CD4-positive, CD25-positive, alpha-beta regulatory T cell (primary cell): ENCODE data around the gene SLBP. TPM values are rescaled to one million over a fixed set of nuclear protein-coding genes. Genes with fewer than 3 reads are reported as not detected.
"Not testable (repeated sequence)": the region's sequence is repeated elsewhere in the genome, so short reads cannot be mapped to it uniquely, and the experiment has no call there.

Source experiments
- ATAC-seq, 2 donors: fragments of 150-1000 bp; cut with Tn5 transposase; one replicate each; pipeline ENCODE4 v1.10.0; 2021; ENCODE audit warnings: low read depth in 2 of 2, moderate number of reproducible peaks in 2 of 2, moderate library complexity in 1 of 2
- DNase-seq, 3 donors: peaks; one replicate each; pipeline versions ENCODE4 v3.0.0 to v3.0.0-alpha.2; 2012 to 2022; ENCODE audit warnings: mixed read lengths in 1 of 3
- H3K27ac ChIP-seq: one replicate; pipeline ENCODE4 v1.7.0; 2013; ENCODE audit warnings: mild to moderate bottlenecking, low read length; ENCODE audit not compliant: insufficient read depth, poor library complexity, severe bottlenecking
- H3K27me3 ChIP-seq: one replicate; pipeline ENCODE4 v1.7.0; 2013; ENCODE audit warnings: low read length; ENCODE audit not compliant: control insufficient read depth, insufficient read depth
- H3K36me3 ChIP-seq: one replicate; pipeline ENCODE4 v1.7.0; 2013; ENCODE audit warnings: mild to moderate bottlenecking, low read length, moderate library complexity; ENCODE audit not compliant: control insufficient read depth, insufficient read depth
- H3K4me1 ChIP-seq: 2 replicates; pipeline ENCODE4 v1.7.0; 2013; ENCODE audit warnings: mild to moderate bottlenecking, low read length; ENCODE audit not compliant: insufficient read depth, control insufficient read depth, poor library complexity, severe bottlenecking
- H3K4me3 ChIP-seq: one replicate; pipeline ENCODE4 v1.7.0; 2013; ENCODE audit warnings: low read depth, mild to moderate bottlenecking, low read length, moderate library complexity
- H3K9me3 ChIP-seq, 2 experiments: 1 replicate in 1 of 2; 2 replicates in 1 of 2; pipeline ENCODE4 v1.7.0; 2013; ENCODE audit warnings: low read length in 2 of 2, mild to moderate bottlenecking in 1 of 2, moderate library complexity in 1 of 2; ENCODE audit not compliant: control insufficient read depth in 2 of 2
- H3K27ac Mint-ChIP-seq, 3 donors: one replicate each; pipeline ENCODE4 v1.8.0; 2020 to 2022; ENCODE audit warnings: mild to moderate bottlenecking in 3 of 3, mixed read lengths in 3 of 3, moderate library complexity in 2 of 3
- H3K27me3 Mint-ChIP-seq: one replicate; pipeline ENCODE4 v1.8.0; 2022; ENCODE audit warnings: mild to moderate bottlenecking, mixed read lengths
- H3K36me3 Mint-ChIP-seq: one replicate; pipeline ENCODE4 v1.8.0; 2020; ENCODE audit warnings: mixed read lengths
- H3K4me1 Mint-ChIP-seq, 4 donors: one replicate each; pipeline ENCODE4 v1.8.0; 2020 to 2022; ENCODE audit warnings: mixed read lengths in 4 of 4, mild to moderate bottlenecking in 1 of 4
- H3K4me3 Mint-ChIP-seq, 4 donors: one replicate each; pipeline ENCODE4 v1.8.0; 2020 to 2022; ENCODE audit warnings: mild to moderate bottlenecking in 4 of 4, mixed read lengths in 4 of 4, moderate library complexity in 3 of 4
- H3K9me3 Mint-ChIP-seq, 7 donors: one replicate each; pipeline ENCODE4 v1.8.0; 2020 to 2022; ENCODE audit warnings: mixed read lengths in 7 of 7, mild to moderate bottlenecking in 3 of 7, moderate library complexity in 2 of 7
- polyA plus RNA-seq, 4 donors: library from polyadenylated mRNA; unstranded; fragments of 300-500 nt; fragmentation: Illumina TruSeq; gene quantifications; one replicate each; pipeline ENCODE4 v1.2.3, GENCODE V29; 2021
- total RNA-seq: library from RNA; stranded (reverse); gene quantifications from one replicate; pipeline ENCODE4 v1.2.3, GENCODE V29; 2022

The SLBP gene
- total and polyA plus RNA-seq, 5 donors from 2014 or later: 36.7 to 83.8 (median 77.5) TPM

DNA sequence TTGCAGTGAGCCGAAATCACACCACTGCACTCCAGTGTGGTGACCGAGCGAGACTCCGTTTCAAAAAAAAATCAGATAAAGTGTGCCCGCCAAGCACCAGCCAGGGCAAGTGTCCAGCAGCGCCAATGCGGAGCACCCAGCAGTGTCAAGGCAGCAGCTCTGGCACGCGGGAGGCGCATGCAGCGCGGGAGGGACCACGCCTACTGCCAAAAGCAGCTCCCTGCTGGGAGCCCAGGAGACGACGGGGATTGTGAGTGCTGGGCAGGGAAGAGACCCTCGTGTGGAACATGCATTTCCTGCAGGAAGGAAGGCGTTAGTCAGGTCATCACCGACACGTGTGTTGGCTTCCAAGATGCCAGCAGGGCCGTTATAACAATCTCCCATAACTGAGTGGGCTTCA is 38.4 kb downstream of the SLBP start:
- Mint-ChIP-seq H3K27ac (no peak overlapping the region), H3K27me3 (no peaks in the 10 kb centered on the region), H3K36me3 (peaks cover 4% of the 10 kb centered on the region), H3K4me1 (no peaks in the 10 kb centered on the region), H3K4me3 (no peak overlapping the region), H3K9me3 (no peaks in the 10 kb centered on the region)
- no peak for ATAC-seq
- Histone ChIP-seq H3K27me3 (no peaks in the 10 kb centered on the region), H3K4me3 (no peak overlapping the region), H3K27ac (no peak overlapping the region), H3K9me3 (no peaks in the 10 kb centered on the region), H3K4me1 (no peaks in the 10 kb centered on the region), H3K36me3 (no peaks in the 10 kb centered on the region)
- DNase-seq: no peak

DNA sequence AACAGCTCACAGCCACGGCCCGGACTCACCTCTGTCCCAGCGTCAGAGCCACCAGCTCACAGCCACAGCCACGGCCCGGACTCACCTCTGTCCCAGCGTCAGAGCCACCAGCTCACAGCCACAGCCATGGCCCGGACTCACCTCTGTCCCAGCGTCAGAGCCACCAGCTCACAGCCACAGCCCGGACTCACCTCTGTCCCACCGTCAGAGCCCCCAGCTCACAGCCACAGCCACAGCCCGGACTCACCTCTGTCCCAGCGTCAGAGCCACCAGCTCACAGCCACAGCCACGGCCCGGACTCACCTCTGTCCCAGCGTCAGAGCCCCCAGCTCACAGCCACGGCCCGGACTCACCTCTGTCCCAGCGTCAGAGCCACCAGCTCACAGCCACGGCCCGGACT is 41.1 kb downstream of the SLBP start:
- H3K9me3 ChIP-seq, H3K27me3 ChIP-seq, H3K4me3 ChIP-seq, H3K9me3 Mint-ChIP-seq, ATAC-seq, H3K27me3 Mint-ChIP-seq, DNase-seq, H3K4me1 ChIP-seq, H3K36me3 ChIP-seq, H3K4me3 Mint-ChIP-seq, H3K4me1 Mint-ChIP-seq, H3K27ac ChIP-seq, H3K36me3 Mint-ChIP-seq, H3K27ac Mint-ChIP-seq: not testable (repeated sequence)

DNA sequence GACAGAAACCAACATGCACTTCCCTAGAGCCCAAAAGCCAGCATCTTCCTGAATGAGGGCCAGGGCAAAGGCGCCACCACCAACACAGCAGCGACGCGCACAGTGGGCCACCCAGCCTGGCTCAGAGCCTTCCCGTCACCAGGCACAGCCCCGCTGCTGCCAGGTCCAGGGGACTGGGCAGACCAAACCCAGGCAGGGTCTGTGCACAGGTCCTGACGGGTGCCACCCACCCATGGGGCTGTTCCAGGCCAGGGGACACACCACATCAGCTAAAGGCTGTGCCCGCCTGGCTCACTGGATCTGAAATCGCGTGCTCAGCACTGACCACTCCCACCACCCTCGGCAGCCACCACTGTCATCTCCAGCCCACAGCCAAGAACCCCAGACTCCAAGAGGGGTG is 41.8 kb downstream of the SLBP start:
- H3K4me3 Mint-ChIP-seq: no peak overlapping the region
- H3K4me1 Mint-ChIP-seq: no peaks in the 10 kb centered on the region
- no peak overlapping the region for H3K27ac ChIP-seq
- no peaks in the 10 kb centered on the region for H3K36me3 Mint-ChIP-seq
- H3K4me3 ChIP-seq: no peak overlapping the region
- no peaks in the 10 kb centered on the region for H3K9me3 ChIP-seq
- no peak for ATAC-seq
- H3K4me1 ChIP-seq: no peaks in the 10 kb centered on the region
- no peaks in the 10 kb centered on the region for H3K27me3 Mint-ChIP-seq
- no peak for DNase-seq
- H3K36me3 ChIP-seq: no peaks in the 10 kb centered on the region
- H3K9me3 Mint-ChIP-seq: no peaks in the 10 kb centered on the region
- no peak overlapping the region for H3K27ac Mint-ChIP-seq
- no peaks in the 10 kb centered on the region for H3K27me3 ChIP-seq

DNA sequence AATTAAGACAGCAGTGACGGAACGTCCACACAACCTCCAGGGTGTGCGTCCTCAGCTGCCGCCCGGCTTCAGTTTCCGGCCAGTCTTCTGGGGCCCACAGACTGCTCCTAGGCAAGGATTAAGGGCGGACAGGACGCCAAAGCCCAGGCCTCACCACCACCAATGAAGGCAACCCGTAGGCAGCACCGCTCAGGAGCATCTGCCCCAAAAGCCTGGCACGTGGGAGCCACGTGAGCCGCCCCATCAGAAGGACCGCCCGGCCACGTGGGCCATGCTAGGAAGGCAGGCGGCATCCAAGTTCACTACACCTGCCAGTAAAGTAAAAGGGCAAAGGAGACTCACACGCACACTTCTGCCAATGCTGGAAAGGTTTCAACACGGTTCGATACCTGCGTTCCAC is 42.3 kb downstream of the SLBP start:
- no peaks in the 10 kb centered on the region for H3K4me1 Mint-ChIP-seq
- H3K4me3 ChIP-seq: no peak overlapping the region
- no peaks in the 10 kb centered on the region for H3K27me3 Mint-ChIP-seq
- no peaks in the 10 kb centered on the region for H3K36me3 ChIP-seq
- ATAC-seq: no peak
- no peak overlapping the region for H3K4me3 Mint-ChIP-seq
- H3K4me1 ChIP-seq: no peaks in the 10 kb centered on the region
- no peaks in the 10 kb centered on the region for H3K9me3 Mint-ChIP-seq
- H3K9me3 ChIP-seq: no peaks in the 10 kb centered on the region
- no peak overlapping the region for H3K27ac Mint-ChIP-seq
- H3K27me3 ChIP-seq: no peaks in the 10 kb centered on the region
- no peak overlapping the region for H3K27ac ChIP-seq
- no peaks in the 10 kb centered on the region for H3K36me3 Mint-ChIP-seq
- no peak for DNase-seq

DNA sequence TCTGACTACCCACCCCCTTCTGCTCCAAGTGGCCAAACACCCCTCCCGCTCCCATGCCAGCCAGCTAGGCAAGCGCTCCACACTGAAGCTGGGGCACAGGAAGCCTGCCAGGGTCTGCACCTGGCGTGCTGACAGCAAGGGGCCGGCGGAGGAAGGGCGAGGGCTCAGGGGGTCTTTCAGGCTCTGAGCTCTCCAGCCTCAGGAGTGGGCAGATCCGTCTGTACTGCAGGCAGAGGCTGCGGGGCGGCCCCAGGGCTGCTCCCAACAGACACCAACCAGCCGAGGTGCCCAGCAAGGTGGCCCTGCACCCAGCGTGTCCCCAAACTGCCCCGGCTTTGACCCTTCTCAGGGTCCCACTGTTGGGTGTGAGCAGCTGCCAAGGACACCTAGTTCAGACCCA is 42.8 kb downstream of the SLBP start:
- Mint-ChIP-seq H3K4me3 (no peak overlapping the region), H3K27ac (no peak overlapping the region), H3K36me3 (no peaks in the 10 kb centered on the region), H3K4me1 (no peaks in the 10 kb centered on the region), H3K9me3 (no peaks in the 10 kb centered on the region), H3K27me3 (no peaks in the 10 kb centered on the region)
- no peaks in the 10 kb centered on the region for H3K9me3 ChIP-seq
- no peak for DNase-seq
- H3K27ac ChIP-seq: no peak overlapping the region
- no peak for ATAC-seq
- H3K27me3 ChIP-seq: no peaks in the 10 kb centered on the region
- H3K4me1 ChIP-seq: no peaks in the 10 kb centered on the region
- H3K36me3 ChIP-seq: no peaks in the 10 kb centered on the region
- no peak overlapping the region for H3K4me3 ChIP-seq

DNA sequence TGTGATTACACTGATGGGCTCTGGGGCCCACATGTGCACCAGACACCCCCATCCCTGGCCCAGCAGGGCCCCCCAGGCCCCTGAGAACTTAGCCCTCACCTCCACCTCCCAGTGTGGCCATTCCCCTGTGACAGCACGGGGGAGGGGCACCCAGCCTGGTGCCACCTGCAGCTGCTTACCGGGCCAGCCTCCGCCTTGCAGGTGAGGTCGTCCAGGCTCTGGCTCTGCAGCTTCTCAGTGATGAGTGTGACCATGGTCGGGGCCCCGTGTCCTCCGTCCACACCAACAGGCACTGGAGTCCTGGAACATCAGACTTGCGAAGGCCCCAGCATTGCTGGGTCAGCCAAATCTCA is 43.7 kb downstream of the SLBP start:
- Histone ChIP-seq H3K27ac (no peak overlapping the region), H3K36me3 (no peaks in the 10 kb centered on the region), H3K27me3 (no peaks in the 10 kb centered on the region), H3K9me3 (no peaks in the 10 kb centered on the region), H3K4me1 (no peaks in the 10 kb centered on the region), H3K4me3 (no peak overlapping the region)
- DNase-seq (no peak), ATAC-seq (no peak)
- no peaks in the 10 kb centered on the region for H3K9me3 Mint-ChIP-seq
- no peak overlapping the region for H3K27ac Mint-ChIP-seq
- no peaks in the 10 kb centered on the region for H3K4me1 Mint-ChIP-seq
- no peak overlapping the region for H3K4me3 Mint-ChIP-seq
- no peaks in the 10 kb centered on the region for H3K36me3 Mint-ChIP-seq
- H3K27me3 Mint-ChIP-seq: no peaks in the 10 kb centered on the region

DNA sequence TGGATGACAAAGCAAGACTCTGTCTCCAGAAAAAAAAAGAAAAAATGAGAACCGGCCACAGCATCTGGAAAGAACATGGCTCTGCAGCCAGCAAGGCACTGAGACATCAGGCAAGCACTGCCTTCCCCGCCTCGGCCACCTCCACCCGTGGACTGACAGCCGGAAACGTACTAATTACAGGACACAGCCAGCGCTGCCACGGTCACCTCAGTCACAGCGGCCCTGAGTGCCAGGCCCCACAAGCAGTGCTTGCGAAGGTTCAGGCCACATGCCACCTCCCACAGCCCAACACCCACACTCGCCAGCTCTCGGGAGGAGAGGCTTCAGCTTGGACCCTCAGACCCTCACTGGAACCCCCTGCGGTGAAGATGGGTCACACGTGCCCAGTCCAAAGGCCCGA is 44.8 kb downstream of the SLBP start:
- no peak overlapping the region for H3K27ac ChIP-seq
- H3K9me3 Mint-ChIP-seq: no peaks in the 10 kb centered on the region
- no peaks in the 10 kb centered on the region for H3K4me1 Mint-ChIP-seq
- H3K27me3 Mint-ChIP-seq: no peaks in the 10 kb centered on the region
- H3K4me3 ChIP-seq: no peak overlapping the region
- no peaks in the 10 kb centered on the region for H3K4me1 ChIP-seq
- H3K36me3 ChIP-seq: no peaks in the 10 kb centered on the region
- H3K4me3 Mint-ChIP-seq: no peak overlapping the region
- H3K9me3 ChIP-seq: no peaks in the 10 kb centered on the region
- DNase-seq (no peak), ATAC-seq (no peak)
- H3K27ac Mint-ChIP-seq: no peak overlapping the region
- no peaks in the 10 kb centered on the region for H3K36me3 Mint-ChIP-seq
- no peaks in the 10 kb centered on the region for H3K27me3 ChIP-seq

DNA sequence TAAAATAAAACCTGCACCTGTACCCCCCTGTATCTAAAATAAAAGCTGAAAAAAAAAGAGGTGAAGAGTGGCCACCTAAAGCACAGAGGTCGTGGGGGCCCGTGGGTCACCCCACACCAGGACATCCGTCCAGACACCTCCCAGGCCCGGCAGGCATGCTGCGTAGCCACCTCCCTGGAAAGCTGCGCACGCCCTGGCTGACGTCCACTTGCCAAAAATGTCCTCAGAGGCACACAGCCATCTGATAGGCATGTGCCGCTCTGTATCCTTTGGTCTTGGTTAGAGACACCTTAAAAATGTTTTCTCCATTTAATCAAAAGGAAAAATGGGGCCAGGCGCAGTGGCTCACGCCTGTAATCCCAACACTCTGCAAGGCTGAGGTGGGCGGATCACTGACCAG is 45.7 kb downstream of the SLBP start:
- no peaks in the 10 kb centered on the region for H3K27me3 Mint-ChIP-seq
- no peaks in the 10 kb centered on the region for H3K4me1 Mint-ChIP-seq
- no peaks in the 10 kb centered on the region for H3K36me3 ChIP-seq
- H3K27ac ChIP-seq: no peak overlapping the region
- H3K4me3 Mint-ChIP-seq: no peak overlapping the region
- H3K4me3 ChIP-seq: no peak overlapping the region
- H3K9me3 Mint-ChIP-seq: no peaks in the 10 kb centered on the region
- DNase-seq (no peak), ATAC-seq (no peak)
- H3K9me3 ChIP-seq: no peaks in the 10 kb centered on the region
- no peaks in the 10 kb centered on the region for H3K27me3 ChIP-seq
- no peak overlapping the region for H3K27ac Mint-ChIP-seq
- no peaks in the 10 kb centered on the region for H3K4me1 ChIP-seq
- H3K36me3 Mint-ChIP-seq: no peaks in the 10 kb centered on the region
